ENCODE measurements around the gene TKT. TPM values are rescaled to one million over a fixed set of nuclear protein-coding genes. Genes with fewer than 3 reads are reported as not detected.

The TKT gene
- total and polyA plus RNA-seq, 7 donors, result 10.5 to 51.9 (median 23.1) TPM

DNA sequence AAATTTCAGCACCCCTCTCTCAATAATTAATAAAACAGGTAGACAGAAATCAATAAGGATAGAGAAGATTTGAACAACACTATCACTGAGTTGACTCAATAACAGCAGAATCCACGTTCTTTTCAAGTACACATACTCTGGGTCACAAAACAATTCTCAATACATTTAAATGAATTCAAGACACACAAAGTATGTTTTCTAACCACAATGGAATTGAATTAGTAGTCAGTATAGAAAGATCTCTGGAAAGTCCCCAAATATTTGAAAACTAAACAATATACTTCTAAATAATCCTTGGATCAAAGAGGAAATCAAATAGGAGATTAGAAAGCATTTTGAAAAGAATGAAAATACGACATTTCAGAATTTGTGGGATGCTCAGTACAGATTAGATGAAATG, 40.0 kb downstream of the TKT start:
- no peaks in the 10 kb centered on the region for H3K4me1 ChIP-seq
- no peaks in the 10 kb centered on the region for H3K36me3 ChIP-seq (ENCODE audit: insufficient read depth in 1 of 2, low read depth in 1 of 2)
- whole genome bisulfite sequencing, 3 donors, result 62 to 71% (median 70%) methylated on average over 2 of the region's 2 CpGs
- H3K4me3 ChIP-seq, result no peak overlapping the region
- TF ChIP-seq, protein P1, sequence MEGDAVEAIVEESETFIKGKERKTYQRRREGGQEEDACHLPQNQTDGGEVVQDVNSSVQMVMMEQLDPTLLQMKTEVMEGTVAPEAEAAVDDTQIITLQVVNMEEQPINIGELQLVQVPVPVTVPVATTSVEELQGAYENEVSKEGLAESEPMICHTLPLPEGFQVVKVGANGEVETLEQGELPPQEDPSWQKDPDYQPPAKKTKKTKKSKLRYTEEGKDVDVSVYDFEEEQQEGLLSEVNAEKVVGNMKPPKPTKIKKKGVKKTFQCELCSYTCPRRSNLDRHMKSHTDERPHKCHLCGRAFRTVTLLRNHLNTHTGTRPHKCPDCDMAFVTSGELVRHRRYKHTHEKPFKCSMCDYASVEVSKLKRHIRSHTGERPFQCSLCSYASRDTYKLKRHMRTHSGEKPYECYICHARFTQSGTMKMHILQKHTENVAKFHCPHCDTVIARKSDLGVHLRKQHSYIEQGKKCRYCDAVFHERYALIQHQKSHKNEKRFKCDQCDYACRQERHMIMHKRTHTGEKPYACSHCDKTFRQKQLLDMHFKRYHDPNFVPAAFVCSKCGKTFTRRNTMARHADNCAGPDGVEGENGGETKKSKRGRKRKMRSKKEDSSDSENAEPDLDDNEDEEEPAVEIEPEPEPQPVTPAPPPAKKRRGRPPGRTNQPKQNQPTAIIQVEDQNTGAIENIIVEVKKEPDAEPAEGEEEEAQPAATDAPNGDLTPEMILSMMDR (IDR thresholded peaks at IDR 0.05), result no peak
- H3K9me3 ChIP-seq, result no peaks in the 10 kb centered on the region
- intact Hi-C loops (cut with DNase I), result no loop called here
- no peaks in the 10 kb centered on the region for H3K27me3 ChIP-seq (ENCODE audit: insufficient read depth in 3 of 3, low read length in 2 of 3)
- DNase-seq (no peak), ATAC-seq (no peak)
- H3K27ac ChIP-seq, result no peak overlapping the region

DNA sequence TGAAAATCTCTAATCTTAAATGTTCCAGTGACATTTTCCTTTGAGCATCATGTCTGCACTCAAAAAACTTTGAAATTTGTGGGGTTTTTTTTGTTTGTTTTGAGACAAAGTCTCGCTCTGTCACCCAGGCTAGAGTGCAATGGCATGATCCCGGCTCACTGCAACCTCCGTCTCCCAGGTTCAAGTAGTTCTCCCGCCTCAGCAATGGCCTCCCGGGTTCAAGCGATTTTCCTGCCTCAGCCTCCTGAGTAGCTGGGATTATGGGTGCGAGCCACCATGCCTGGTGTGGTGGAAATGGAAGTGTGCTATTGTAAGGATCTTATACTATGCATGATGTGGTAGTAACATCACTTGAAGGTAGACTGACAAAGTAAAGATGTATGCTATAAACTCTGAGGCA, 42.5 kb downstream of the TKT start:
- Histone ChIP-seq H3K9me3 (peaks cover 6% of the 10 kb centered on the region), H3K4me3 (no peak overlapping the region), H3K27me3 (ENCODE audit: insufficient read depth in 3 of 3, low read length in 2 of 3) (no peaks in the 10 kb centered on the region), H3K4me1 (no peaks in the 10 kb centered on the region), H3K27ac (no peak overlapping the region), H3K36me3 (ENCODE audit: insufficient read depth in 1 of 2, low read depth in 1 of 2) (no peaks in the 10 kb centered on the region)
- ATAC-seq (no peak), DNase-seq (no peak)
- intact Hi-C loops (cut with DNase I), result no loop called here
- WGBS, 3 donors, result 89 to 94% (median 94%) methylated on average over 7 of the region's 7 CpGs
- TF ChIP-seq, protein P1 (IDR thresholded peaks at IDR 0.05), result no peak

DNA sequence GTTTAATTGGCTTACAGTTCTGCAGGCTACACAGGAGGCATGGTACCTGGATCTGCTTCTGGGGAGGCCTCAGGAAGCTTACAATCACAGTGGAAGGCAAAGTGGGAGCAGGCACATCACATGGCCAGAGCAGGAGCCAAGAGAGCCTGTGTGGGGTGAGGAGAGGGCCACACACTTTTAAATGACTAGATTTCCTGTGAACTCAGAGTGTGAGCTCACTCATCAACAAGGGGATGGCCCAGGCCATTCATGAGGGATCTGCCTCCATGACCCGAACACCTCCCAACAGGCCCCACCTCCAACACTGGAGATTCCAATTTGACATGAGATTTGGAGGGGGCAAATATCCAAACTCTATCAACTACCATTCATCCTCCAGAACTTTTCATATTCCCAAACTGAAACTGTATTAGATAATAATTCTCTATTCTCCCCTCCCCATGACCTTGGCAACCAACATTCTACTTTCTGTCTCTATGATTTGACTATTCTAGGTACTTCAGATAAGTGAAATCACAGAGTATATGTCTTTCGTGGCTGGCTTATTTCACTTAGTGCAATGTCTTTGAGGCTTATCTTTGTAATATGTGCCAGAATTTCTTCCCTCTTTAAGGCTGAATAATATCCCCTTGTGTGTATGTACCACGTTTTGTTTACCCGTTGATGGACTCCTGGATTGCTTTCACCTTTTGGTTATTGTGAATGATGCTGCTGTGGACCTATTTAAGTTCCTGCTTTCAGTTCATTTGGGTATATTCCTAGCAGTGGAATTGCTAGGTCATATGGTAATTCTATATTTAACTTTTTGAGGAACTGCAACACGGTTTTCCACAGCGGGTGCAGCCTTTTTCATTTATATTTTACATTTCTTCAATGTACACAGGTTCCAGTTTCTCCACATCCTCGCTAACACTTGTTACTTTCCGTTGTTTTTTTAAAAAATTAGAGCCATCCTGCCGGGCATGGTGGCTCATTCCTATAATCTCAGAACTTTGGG, 43.8 kb downstream of the TKT start:
- Histone ChIP-seq H3K4me1 (no peaks in the 10 kb centered on the region), H3K27ac (no peak overlapping the region), H3K27me3 (ENCODE audit: insufficient read depth in 3 of 3, low read length in 2 of 3) (no peaks in the 10 kb centered on the region), H3K36me3 (ENCODE audit: insufficient read depth in 1 of 2, low read depth in 1 of 2) (no peaks in the 10 kb centered on the region), H3K4me3 (no peak overlapping the region), H3K9me3 (peaks cover 6% of the 10 kb centered on the region)
- DNase-seq (no peak), ATAC-seq (no peak)
- TF ChIP-seq, protein P1 (IDR thresholded peaks at IDR 0.05), result no peak
- 74 to 80% (median 78%) methylated on average over 9 of the region's 9 CpGs for WGBS, 3 donors
- intact Hi-C loops (cut with DNase I), result no loop called here

DNA sequence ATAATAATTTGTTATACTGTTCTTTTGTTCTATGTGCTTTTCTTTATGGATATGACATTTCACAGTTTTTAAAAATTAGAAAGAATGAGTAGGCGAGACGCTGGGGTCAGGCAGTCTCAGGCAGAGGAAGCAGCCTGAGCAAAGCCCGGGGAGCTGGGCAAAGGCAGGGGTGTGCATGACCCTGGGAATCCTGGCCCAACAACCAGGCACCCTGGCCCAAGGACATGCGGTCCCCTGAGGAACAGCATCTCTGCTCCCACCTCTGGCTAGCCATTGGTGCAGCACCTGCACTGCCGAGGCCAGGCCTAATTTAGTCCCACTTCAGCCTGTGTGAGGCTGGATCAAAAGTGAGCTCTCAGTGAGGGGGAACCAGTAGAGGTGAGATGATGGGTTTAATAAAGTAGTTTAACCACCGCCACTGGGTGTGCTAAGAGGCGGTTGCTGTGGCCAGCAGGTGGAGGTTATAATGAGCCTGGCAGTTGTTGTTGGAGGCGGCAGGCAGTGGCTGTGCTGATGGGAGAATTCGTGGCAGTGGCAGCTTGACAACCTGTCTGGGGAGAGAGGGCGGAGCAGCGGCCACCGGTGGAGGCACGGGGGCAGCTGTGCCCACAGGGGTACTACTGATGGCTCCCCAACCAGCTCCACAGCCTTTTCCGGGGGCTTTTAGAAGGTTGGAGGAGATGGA, 53.3 kb downstream of the TKT start:
- Histone ChIP-seq H3K4me3 (no peak overlapping the region), H3K4me1 (no peaks in the 10 kb centered on the region), H3K9me3 (no peaks in the 10 kb centered on the region), H3K36me3 (ENCODE audit: insufficient read depth in 1 of 2, low read depth in 1 of 2) (no peaks in the 10 kb centered on the region), H3K27me3 (ENCODE audit: insufficient read depth in 3 of 3, low read length in 2 of 3) (no peaks in the 10 kb centered on the region), H3K27ac (no peak overlapping the region)
- 66 to 71% (median 67%) methylated on average over 14 of the region's 14 CpGs for WGBS, 3 donors
- TF ChIP-seq, protein P1 (IDR thresholded peaks at IDR 0.05), result no peak
- DNase-seq (no peak), ATAC-seq (no peak)
- intact Hi-C loops (cut with DNase I), result no loop called here
